Endothelial cell of umbilical vein (primary cell): Measurements from ENCODE around the gene TMEM266. TPM values are rescaled to one million over a fixed set of nuclear protein-coding genes. Genes with fewer than 3 reads are reported as not detected.

Experiments used
- BruUV-seq: library from RNA; stranded (reverse); fragments of 400-500 nt; replicated peaks from 2 replicates; lab custom pipeline; 2021; lab: Mats Ljungman, UMichigan
- CTCF ChIA-PET: fragments of 300-600, 350-600 bp; sonication (Branson Sonifier 250); formaldehyde crosslinking; loops from one replicate; lab custom pipeline; 2021; ENCODE audit warnings: antibody characterized with exemption, inconsistent platforms; lab: Charles Lee
- POLR2A ChIA-PET: fragments of 300-600, 350-600 bp; sonication (Branson Sonifier 250); formaldehyde crosslinking; loops from one replicate; lab custom pipeline; 2021; ENCODE audit warnings: antibody characterized with exemption, inconsistent platforms; lab: Charles Lee
- DNase-seq: peaks from one replicate; pipeline ENCODE4 v3.0.0-alpha.2; 2011; ENCODE audit warnings: low read depth, low spot score
- FAIRE-seq: peaks from 2 replicates; lab custom pipeline; 2011; peaks lifted over from hg19 to GRCh38; lab: Jason Lieb, UNC
- H2AFZ ChIP-seq: 2 replicates; pipeline ENCODE4 v1.6.0; 2012; ENCODE audit warnings: low read depth, low read length, control low read depth, inconsistent platforms
- H3K27ac ChIP-seq: 2 replicates; pipeline ENCODE4 v1.5.1; 2011; ENCODE audit warnings: low read depth, mild to moderate bottlenecking, control low read depth, low read length, moderate library complexity; ENCODE audit not compliant: insufficient read depth
- H3K27me3 ChIP-seq, 2 experiments: 2 replicates each; pipeline versions ENCODE4 v1.6.0 to v1.6.1; 2011; ENCODE audit warnings: low read length in 2 of 2, mixed read lengths in 1 of 2; ENCODE audit not compliant: control insufficient read depth in 2 of 2, insufficient read depth in 2 of 2
- H3K36me3 ChIP-seq, 2 experiments: 2 replicates in 1 of 2; 3 replicates in 1 of 2; pipeline ENCODE4 v1.5.1; 2011; ENCODE audit warnings: low read length in 2 of 2, mild to moderate bottlenecking in 1 of 2, moderate library complexity in 1 of 2; ENCODE audit not compliant: control insufficient read depth in 2 of 2, insufficient read depth in 2 of 2; ENCODE audit errors: extremely low read depth in 1 of 2
- H3K4me1 ChIP-seq: 3 replicates; pipeline ENCODE4 v1.5.1; 2011; ENCODE audit warnings: mild to moderate bottlenecking, low read length; ENCODE audit not compliant: control insufficient read depth, insufficient read depth; ENCODE audit errors: extremely low read depth
- H3K4me2 ChIP-seq: 2 replicates; pipeline ENCODE4 v1.6.1; 2011; ENCODE audit warnings: low read length, control low read depth, mixed read lengths; ENCODE audit not compliant: insufficient read depth
- H3K4me3 ChIP-seq, 3 experiments: fragments of 200-600 bp in 1 of 3; sonication (generic), shearing (Covaris generic) in 1 of 3; replicated peaks in 1 of 3; 2 replicates each; pipeline ENCODE4 v1.5.1; 2011 to 2016; ENCODE audit warnings: control low read depth in 3 of 3, low read length in 3 of 3, mild to moderate bottlenecking in 2 of 3, inconsistent platforms in 1 of 3, low read depth in 1 of 3, moderate library complexity in 1 of 3; ENCODE audit not compliant: insufficient read depth in 1 of 3
- H3K79me2 ChIP-seq: 2 replicates; pipeline ENCODE4 v1.6.0; 2012; ENCODE audit warnings: low read length, inconsistent platforms; ENCODE audit not compliant: control insufficient read depth, insufficient read depth
- H3K9ac ChIP-seq: replicated peaks from 2 replicates; pipeline ENCODE3; 2011; ENCODE audit warnings: low read length, control low read depth; ENCODE audit not compliant: insufficient read depth; ENCODE audit errors: extremely low read depth
- H3K9me1 ChIP-seq: replicated peaks from 3 replicates; pipeline ENCODE4 v1.6.0; 2011; ENCODE audit warnings: mild to moderate bottlenecking, low read length; ENCODE audit not compliant: control insufficient read depth, insufficient read depth; ENCODE audit errors: extremely low read depth
- H3K9me3 ChIP-seq: replicated peaks from 2 replicates; pipeline ENCODE4 v1.5.1; 2012; ENCODE audit warnings: low read length, inconsistent platforms; ENCODE audit not compliant: control insufficient read depth, insufficient read depth
- H4K20me1 ChIP-seq: replicated peaks from 2 replicates; pipeline ENCODE3; 2011; ENCODE audit warnings: mild to moderate bottlenecking, low read length; ENCODE audit not compliant: control insufficient read depth, insufficient read depth; ENCODE audit errors: extremely low read depth
- EZH2 ChIP-seq: IDR thresholded peaks from 2 replicates; pipeline ENCODE4 v1.6.1; 2012; ENCODE audit warnings: borderline replicate concordance, low read depth, mild to moderate bottlenecking, moderate library complexity, low read length, inconsistent platforms; ENCODE audit not compliant: severe bottlenecking
- FOS ChIP-seq: IDR thresholded peaks from 2 replicates; pipeline ENCODE4 v1.6.1; 2011; ENCODE audit warnings: mild to moderate bottlenecking, low read length, moderate library complexity, borderline replicate concordance; ENCODE audit not compliant: insufficient read depth
- GATA2 ChIP-seq: IDR thresholded peaks from 2 replicates; pipeline ENCODE4 v1.7.0; 2011; ENCODE audit warnings: low read depth, mild to moderate bottlenecking, moderate library complexity, mixed read lengths, low read length; ENCODE audit not compliant: insufficient read length, insufficient read depth
- JUN ChIP-seq: IDR thresholded peaks from 2 replicates; pipeline ENCODE4 v1.6.1; 2011; ENCODE audit warnings: borderline replicate concordance, low read depth; ENCODE audit not compliant: insufficient read length, insufficient read depth
- MYC ChIP-seq: IDR thresholded peaks from one replicate; pipeline ENCODE4 v1.6.1; 2011; ENCODE audit warnings: mild to moderate bottlenecking, low read depth, low read length
- POLR2A ChIP-seq: IDR thresholded peaks from 2 replicates; pipeline ENCODE4 v1.6.1; 2012; ENCODE audit warnings: low read depth, mild to moderate bottlenecking, control low read depth, low read length
- POLR2AphosphoS5 ChIP-seq: IDR thresholded peaks from 2 replicates; pipeline ENCODE4 v1.6.1; 2012; ENCODE audit warnings: low read depth, mild to moderate bottlenecking, control low read depth, low read length, moderate library complexity; ENCODE audit not compliant: insufficient read depth
- dilution Hi-C: fragments of 300-500 bp; cut with MboI; formaldehyde crosslinking; loops from one replicate; pipeline ENCODE4 v1.15.0; 2019; ENCODE audit warnings: low sequenced_read_pairs; ENCODE audit not compliant: extremely low pct_ligation_motif_present
- intact Hi-C: fragments of 100-400 bp; cut with micrococcal nuclease; formaldehyde crosslinking; loops from one replicate; pipeline ENCODE4 v1.10.0; 2022
- polyA plus RNA-seq, 4 experiments: library from polyadenylated mRNA; depleted of rRNA in 3 of 4; stranded (reverse) in 3 of 4; unstranded in 1 of 4; fragments of >200 nt; gene quantifications; 2 replicates each; pipeline versions ENCODE4 v1.2.1 to v1.2.3, GENCODE V29; 2011 to 2012; ENCODE audit warnings: missing spikeins in 1 of 4
- total RNA-seq: library from RNA; stranded (reverse); gene quantifications from 2 replicates; pipeline ENCODE4 v1.2.3, GENCODE V29; 2021
- TF ChIP-seq, protein P1 (sequence below): IDR thresholded peaks from 2 replicates; pipeline ENCODE4 v1.6.1; 2011; ENCODE audit not compliant: insufficient read depth, insufficient read length
- TF ChIP-seq, protein P2 (sequence below), 2 donors: IDR thresholded peaks; 1 replicate in 1 of 2; 2 replicates in 1 of 2; pipeline ENCODE4 v1.5.1; 2011; ENCODE audit warnings: low read length in 2 of 2, mild to moderate bottlenecking in 2 of 2, moderate library complexity in 2 of 2, control low read depth in 1 of 2, inconsistent platforms in 1 of 2, low read depth in 1 of 2; ENCODE audit not compliant: insufficient read depth in 1 of 2; ENCODE audit errors: extremely low read depth in 1 of 2

The TMEM266 gene
- total and polyA plus RNA-seq, 2 donors (not counting 3 experiments of a cell fraction or from before 2014, with no cell fraction given), result not detected

DNA sequence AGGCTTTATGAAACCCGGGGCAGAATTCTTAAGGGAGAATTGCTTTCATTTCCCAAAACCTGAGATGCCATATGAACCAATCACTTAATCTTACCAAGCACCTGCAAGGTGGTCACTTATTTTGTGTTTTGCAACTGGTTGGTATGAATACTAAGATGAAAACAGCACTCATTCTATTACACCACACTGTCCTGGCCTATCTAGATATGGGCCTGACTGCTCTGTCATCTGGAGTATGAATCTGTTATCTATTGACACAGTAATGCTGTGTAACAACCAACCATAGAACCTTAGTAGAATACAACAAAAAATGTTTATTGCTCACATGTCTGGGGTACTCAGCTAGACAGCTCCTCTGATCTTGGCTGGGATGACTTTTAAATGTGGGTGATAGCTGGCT is 74.8 kb downstream of the TMEM266 start:
- H3K4me1 ChIP-seq, result peaks cover under 1% of the 10 kb centered on the region
- H3K9me3 ChIP-seq, result no peaks in the 10 kb centered on the region
- H3K4me2 ChIP-seq, result no peak overlapping the region
- H4K20me1 ChIP-seq, result no peaks in the 10 kb centered on the region
- no peaks in the 10 kb centered on the region for H3K9me1 ChIP-seq
- H3K36me3 ChIP-seq, result no peaks in the 10 kb centered on the region
- H3K79me2 ChIP-seq, result no peaks in the 10 kb centered on the region
- DNase-seq, result no peak
- H2AFZ ChIP-seq, result no peak overlapping the region
- H3K9ac ChIP-seq, result no peak overlapping the region
- TF ChIP-seq EZH2, result no peak
- no peak for TF ChIP-seq MYC
- no peak for TF ChIP-seq FOS
- no peak for TF ChIP-seq POLR2AphosphoS5
- TF ChIP-seq POLR2A, result no peak
- TF ChIP-seq, protein P1, sequence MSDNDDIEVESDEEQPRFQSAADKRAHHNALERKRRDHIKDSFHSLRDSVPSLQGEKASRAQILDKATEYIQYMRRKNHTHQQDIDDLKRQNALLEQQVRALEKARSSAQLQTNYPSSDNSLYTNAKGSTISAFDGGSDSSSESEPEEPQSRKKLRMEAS, result no peak
- no peak for TF ChIP-seq JUN
- intact Hi-C loops (no loop called here), dilution Hi-C loops (no loop called here)
- H3K4me3 ChIP-seq, result no peak overlapping the region
- no peak for FAIRE-seq
- H3K27ac ChIP-seq, result no peak overlapping the region
- H3K27me3 ChIP-seq, result peaks cover 2 to 8% of the 10 kb centered on the region in 2 experiments
- no TSS peak for BruUV-seq
- POLR2A ChIA-PET, result no interaction called here
- CTCF ChIA-PET, result interaction anchor here (1.0 to 2.0 kb wide), 3 partner anchors 10 to 324 kb away, joined by 4 to 6 read pairs (median 4); no protein-coding TSS in a partner anchor

DNA sequence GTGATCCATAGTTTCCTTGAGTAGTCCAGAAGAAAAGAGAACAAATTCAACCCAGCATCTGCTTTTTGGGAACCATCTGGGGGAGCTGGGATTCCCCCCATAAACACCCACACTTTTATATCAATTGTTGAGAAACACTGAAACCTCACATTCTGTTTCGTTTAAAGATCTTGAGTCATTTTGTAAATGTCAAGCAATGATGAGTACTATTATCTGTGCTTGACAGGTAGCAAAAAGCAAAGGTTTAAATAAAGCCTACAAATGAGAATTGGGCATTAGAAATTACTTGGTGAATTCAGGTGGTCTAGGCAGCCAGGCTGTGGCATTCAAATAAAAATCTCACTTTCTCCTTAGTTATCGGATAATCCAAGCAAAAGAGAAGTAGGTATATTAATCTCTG is 75.7 kb downstream of the TMEM266 start:
- no peaks in the 10 kb centered on the region for H3K79me2 ChIP-seq
- H3K27ac ChIP-seq, result no peak overlapping the region
- no peak overlapping the region for H2AFZ ChIP-seq
- dilution Hi-C loops (no loop called here), intact Hi-C loops (no loop called here)
- no peak overlapping the region for H3K4me2 ChIP-seq
- DNase-seq (no peak), FAIRE-seq (no peak)
- no peak for TF ChIP-seq GATA2
- TF ChIP-seq FOS, result no peak
- no peak for TF ChIP-seq POLR2A
- TF ChIP-seq, protein P2, sequence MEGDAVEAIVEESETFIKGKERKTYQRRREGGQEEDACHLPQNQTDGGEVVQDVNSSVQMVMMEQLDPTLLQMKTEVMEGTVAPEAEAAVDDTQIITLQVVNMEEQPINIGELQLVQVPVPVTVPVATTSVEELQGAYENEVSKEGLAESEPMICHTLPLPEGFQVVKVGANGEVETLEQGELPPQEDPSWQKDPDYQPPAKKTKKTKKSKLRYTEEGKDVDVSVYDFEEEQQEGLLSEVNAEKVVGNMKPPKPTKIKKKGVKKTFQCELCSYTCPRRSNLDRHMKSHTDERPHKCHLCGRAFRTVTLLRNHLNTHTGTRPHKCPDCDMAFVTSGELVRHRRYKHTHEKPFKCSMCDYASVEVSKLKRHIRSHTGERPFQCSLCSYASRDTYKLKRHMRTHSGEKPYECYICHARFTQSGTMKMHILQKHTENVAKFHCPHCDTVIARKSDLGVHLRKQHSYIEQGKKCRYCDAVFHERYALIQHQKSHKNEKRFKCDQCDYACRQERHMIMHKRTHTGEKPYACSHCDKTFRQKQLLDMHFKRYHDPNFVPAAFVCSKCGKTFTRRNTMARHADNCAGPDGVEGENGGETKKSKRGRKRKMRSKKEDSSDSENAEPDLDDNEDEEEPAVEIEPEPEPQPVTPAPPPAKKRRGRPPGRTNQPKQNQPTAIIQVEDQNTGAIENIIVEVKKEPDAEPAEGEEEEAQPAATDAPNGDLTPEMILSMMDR (IDR thresholded peaks at IDR 0.05; ENCODE audit: extremely low read depth in 1 of 2, insufficient read depth in 1 of 2, low read depth in 1 of 2, low read length in 2 of 2), result no peak
- no peak for TF ChIP-seq POLR2AphosphoS5
- TF ChIP-seq, protein P1, result no peak
- no peak for TF ChIP-seq MYC
- no peak for TF ChIP-seq EZH2
- TF ChIP-seq JUN, result no peak
- no peak overlapping the region for H3K4me3 ChIP-seq
- H4K20me1 ChIP-seq, result no peaks in the 10 kb centered on the region
- H3K9ac ChIP-seq, result no peak overlapping the region
- POLR2A ChIA-PET, result no interaction called here
- CTCF ChIA-PET, result interaction anchor here (1.8 to 2.0 kb wide), 2 partner anchors 9 to 325 kb away, joined by 4 to 6 read pairs; no protein-coding TSS in a partner anchor
- no peaks in the 10 kb centered on the region for H3K9me1 ChIP-seq
- no peaks in the 10 kb centered on the region for H3K9me3 ChIP-seq
- H3K36me3 ChIP-seq, result no peaks in the 10 kb centered on the region
- H3K27me3 ChIP-seq, result peaks cover 2 to 8% of the 10 kb centered on the region in 2 experiments
- peaks cover 10% of the 10 kb centered on the region for H3K4me1 ChIP-seq
- no TSS peak for BruUV-seq
